GM19238 (cell line): ENCODE measurements around the gene KPNA6.

Experiments
- DNase-seq: peaks from one replicate; pipeline ENCODE4 v3.0.0; 2011; ENCODE audit warnings: low spot score; ENCODE audit not compliant: insufficient read length

The KPNA6 gene

GRCh38 chr1:32186077-32186476 lies 78.2 kb downstream of the KPNA6 start:
- DNase-seq = no peak

GRCh38 chr1:32186491-32186890 lies 78.6 kb downstream of the KPNA6 start:
- no peak for DNase-seq

GRCh38 chr1:32187850-32188249 lies 80.0 kb downstream of the KPNA6 start:
- no peak for DNase-seq

GRCh38 chr1:32192220-32192948 lies 84.5 kb downstream of the KPNA6 start:
- DNase-seq = no peak

- DNase-seq = no peak
Measured at GRCh38 chr1:32194984-32195383, 87.1 kb downstream of the KPNA6 start.

- no peak for DNase-seq
Measured at GRCh38 chr1:32195531-32195930, 87.7 kb downstream of the KPNA6 start.

GRCh38 chr1:32195972-32196823 lies 88.3 kb downstream of the KPNA6 start:
- DNase-seq = no peak

GRCh38 chr1:32197074-32197473 lies 89.2 kb downstream of the KPNA6 start:
- DNase-seq = no peak

- DNase-seq = no peak
Measured at GRCh38 chr1:32197837-32198236, 90.0 kb downstream of the KPNA6 start.

GRCh38 chr1:32198237-32199042 lies 90.6 kb downstream of the KPNA6 start:
- DNase-seq = no peak

- no peak for DNase-seq
Measured at GRCh38 chr1:32199043-32199716, 91.3 kb downstream of the KPNA6 start.

GRCh38 chr1:32199717-32200072 lies 91.8 kb downstream of the KPNA6 start:
- DNase-seq = no peak

GRCh38 chr1:32200226-32201010 lies 92.6 kb downstream of the KPNA6 start, which contains the start of gene CCDC28B:
TSS of gene CCDC28B (plus strand) at chr1:32200595. CDS start at chr1:32201936, 1,341 bp downstream.
- peak; percentile 52 for DNase-seq

- peak; percentile 67 for DNase-seq
Measured at GRCh38 chr1:32201011-32201855, 93.4 kb downstream of the KPNA6 start.

GRCh38 chr1:32204943-32205361 lies 97.1 kb downstream of the KPNA6 start:
- no peak for DNase-seq

GRCh38 chr1:32205401-32206370 lies 97.8 kb downstream of the KPNA6 start, which contains the start of gene IQCC:
TSS of gene IQCC (plus strand) at chr1:32205671. CDS start at chr1:32205682, 11 bp downstream.
- DNase-seq = peak; percentile 85

GRCh38 chr1:32208469-32208868 lies 100.6 kb downstream of the KPNA6 start:
- DNase-seq = no peak

GRCh38 chr1:32208891-32209328 lies 101.1 kb downstream of the KPNA6 start, which contains the start of gene DCDC2B:
TSS of gene DCDC2B (plus strand) at chr1:32209089. CDS start at chr1:32209094, 5 bp downstream.
- DNase-seq = no peak
